NOMO-1 (cell line): Measurements from ENCODE around the gene DEAF1.
"Not testable (repeated sequence)": the region's sequence is repeated elsewhere in the genome, so short reads cannot be mapped to it uniquely, and the experiment has no call there.

Experiments used
- DNase-seq, 2 experiments: peaks; one replicate each; lab custom pipeline; 2025; ENCODE audit not compliant: unreplicated experiment in 2 of 2; lab: John Stamatoyannopoulos, UW

Gene DEAF1

GRCh38 chr11:701741-702461, 6.9 kb upstream of the DEAF1 start:
- no peak for DNase-seq

GRCh38 chr11:699753-700152, 4.7 kb upstream of the DEAF1 start:
- no peak for DNase-seq

DNA sequence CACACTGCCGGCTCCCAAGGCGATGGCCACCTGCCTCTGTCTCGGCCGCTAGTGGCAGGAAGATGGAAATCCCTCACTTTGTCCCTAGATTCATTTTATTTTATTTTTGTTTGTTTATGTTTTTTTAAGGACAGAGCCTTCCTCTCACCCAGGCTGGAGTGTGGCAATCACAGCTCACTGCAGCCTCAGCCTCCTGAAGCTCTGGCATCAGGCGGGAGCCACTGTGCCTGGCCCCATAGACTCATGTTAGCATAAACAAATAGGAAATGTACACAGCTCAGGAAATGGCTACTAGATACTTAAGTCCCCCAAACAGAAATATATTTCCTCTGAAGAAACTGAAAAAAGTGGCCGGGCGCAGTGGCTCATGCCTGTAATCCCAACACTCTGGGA, 4.1 kb upstream of the DEAF1 start:
- DNase-seq, result no peak

- DNase-seq, result no peak
Measured at GRCh38 chr11:698493-699115, 3.6 kb upstream of the DEAF1 start.

- no peak for DNase-seq
Measured at GRCh38 chr11:697811-698311, 2.8 kb upstream of the DEAF1 start.

- peak; percentile 73 to 95 for DNase-seq
Measured at GRCh38 chr11:696955-697491, 2.0 kb upstream of the DEAF1 start.

GRCh38 chr11:695538-696248, 671 bp upstream of the DEAF1 start, which contains the start of gene TMEM80:
TSS of gene TMEM80 (plus strand) at chr11:695816. CDS start at chr11:695828, 12 bp downstream.
- peak; percentile 97 to 98 for DNase-seq

GRCh38 chr11:695288-695537, 191 bp upstream of the DEAF1 start:
- no peak for DNase-seq

GRCh38 chr11:693887-694562, 997 bp downstream of the DEAF1 start:
- no peak for DNase-seq

GRCh38 chr11:693415-693831, 1.6 kb downstream of the DEAF1 start:
- DNase-seq, result no peak

- DNase-seq, result no peak
Measured at GRCh38 chr11:692824-693414, 2.1 kb downstream of the DEAF1 start.

DNA sequence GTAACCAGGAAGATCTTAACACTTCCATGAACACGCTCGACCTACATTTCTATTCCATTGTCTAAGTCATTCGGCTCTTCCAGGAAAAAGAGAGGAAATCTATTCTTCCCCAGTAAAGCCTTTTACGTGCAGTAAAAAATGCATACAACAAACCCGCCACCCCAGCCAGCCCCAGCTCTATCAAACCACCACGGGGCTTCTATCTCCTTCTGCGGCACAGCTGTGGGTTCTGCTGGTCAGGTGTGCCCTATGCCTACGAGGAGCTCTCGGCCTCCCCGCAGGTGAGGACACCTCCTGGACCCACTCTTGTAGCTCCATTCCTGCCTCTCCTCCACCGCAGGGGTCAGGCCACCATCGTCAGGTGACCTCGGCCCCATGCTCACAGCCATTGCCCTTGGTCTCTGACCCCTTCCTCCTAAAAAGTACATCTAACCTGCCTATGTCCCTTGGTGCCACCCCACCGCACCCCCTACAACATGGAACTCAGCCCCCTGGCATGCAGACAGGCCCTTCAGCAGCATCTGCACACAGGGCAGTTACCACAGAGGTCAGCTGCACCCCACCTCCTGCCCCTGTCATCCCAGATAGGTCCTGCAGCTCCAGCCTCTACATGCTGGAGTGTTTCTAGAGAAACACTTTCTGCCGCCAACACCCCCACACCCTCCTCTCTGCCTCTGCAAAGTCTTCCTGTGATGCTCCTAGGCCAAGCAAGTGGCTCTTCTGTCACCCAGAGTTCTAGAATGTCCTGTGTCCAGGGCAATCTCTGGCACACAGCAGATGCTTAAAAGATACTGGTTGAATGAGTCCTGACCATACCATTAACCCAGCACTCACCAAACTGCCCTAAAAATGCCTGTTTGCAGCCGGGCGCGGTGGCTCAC, 3.1 kb downstream of the DEAF1 start:
- no peak for DNase-seq

DNA sequence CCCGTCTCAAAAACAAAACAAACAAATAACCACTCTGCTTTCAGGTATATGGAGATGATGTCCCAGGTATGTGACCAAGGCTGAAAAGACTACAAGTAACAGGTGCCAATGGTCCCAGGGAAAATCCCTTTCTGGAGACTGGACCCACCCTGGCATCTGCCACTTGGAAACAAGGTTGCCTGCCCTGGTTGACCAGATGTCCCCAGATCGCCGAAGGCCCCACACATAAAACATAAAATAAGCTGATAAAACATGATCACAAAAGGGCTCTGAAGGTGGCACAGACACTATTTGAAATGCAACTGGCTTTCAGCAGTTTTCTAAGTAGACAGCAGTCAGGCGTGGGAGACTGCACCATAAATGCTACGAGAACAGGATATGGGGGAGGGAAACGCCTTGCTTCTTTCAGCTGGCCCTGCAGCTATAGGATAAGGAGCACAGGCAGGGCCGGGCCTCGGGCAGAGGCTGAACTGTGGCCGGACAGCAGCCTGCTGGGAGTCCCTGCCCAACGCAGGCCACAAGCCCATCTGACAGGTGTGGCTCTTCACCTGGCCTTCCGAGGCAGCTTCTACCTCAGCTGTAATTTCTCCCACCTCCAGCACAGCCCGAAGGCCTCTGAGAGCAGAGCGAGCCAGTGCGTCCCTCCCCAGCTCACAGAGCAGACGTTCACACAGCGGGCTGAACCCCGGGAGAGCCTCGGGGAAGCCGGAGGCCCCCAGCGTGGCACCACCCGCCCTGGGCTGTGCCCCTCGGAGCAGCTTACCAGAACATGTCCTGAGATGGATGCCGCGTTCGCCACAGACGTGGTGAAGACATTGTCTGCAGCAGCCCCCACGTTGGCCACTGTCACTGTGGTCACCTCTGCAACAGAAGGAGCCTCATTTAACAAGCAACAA, 4.0 kb downstream of the DEAF1 start:
- no peak for DNase-seq

DNA sequence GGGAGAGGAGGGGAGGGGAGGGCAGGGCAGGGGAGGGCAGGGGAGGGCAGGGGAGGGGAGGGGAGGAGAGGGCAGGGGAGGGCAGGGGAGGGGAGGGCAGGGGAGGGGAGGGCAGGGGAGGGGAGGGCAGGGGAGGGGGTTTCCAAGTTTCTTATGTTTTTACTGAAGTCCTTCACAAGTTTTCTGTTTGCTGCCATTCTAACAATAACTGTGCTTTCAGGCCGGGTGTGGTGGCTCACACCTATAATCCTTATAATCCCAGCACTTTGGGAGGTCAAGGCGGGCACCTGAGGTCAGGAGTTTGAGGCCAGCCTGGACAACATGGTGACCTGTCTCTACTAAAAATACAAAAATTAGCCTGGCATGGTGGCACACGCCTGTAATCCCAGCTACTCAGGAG, 4.8 kb downstream of the DEAF1 start:
- not testable (repeated sequence) for DNase-seq

- no peak for DNase-seq
Measured at GRCh38 chr11:689625-690024, 5.4 kb downstream of the DEAF1 start.

GRCh38 chr11:688681-689080, 6.3 kb downstream of the DEAF1 start:
- no peak for DNase-seq

DNA sequence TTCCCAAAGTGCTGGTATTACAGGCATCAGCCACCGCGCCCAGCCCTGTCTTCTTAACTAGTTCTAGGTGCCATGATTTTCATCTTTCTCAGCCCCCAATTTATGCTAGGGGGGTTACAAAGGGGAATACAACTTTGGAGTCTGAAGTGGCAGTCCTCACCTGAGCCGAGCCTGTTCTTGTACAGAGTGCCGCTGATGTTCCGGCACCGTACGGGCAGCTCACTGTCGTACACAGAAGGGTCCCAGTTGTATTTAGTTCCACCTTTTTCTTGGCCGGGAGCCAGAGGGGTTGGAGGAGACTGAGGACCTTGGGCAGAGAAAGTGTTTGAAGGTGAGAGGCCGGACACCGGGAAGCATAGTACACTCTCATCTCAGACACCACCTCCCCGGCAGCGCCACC, 7.3 kb downstream of the DEAF1 start:
- no peak for DNase-seq

GRCh38 chr11:686451-687243, 8.4 kb downstream of the DEAF1 start:
- DNase-seq, result no peak
